Effector memory CD4-positive, alpha-beta T cell (primary cell): Measurements from ENCODE around the gene POU5F1.

Experiments
- DNase-seq, 3 donors: peaks; one replicate each; pipeline ENCODE4 v3.0.0-alpha.2; 2020
- H3K27ac ChIP-seq: 2 replicates; pipeline ENCODE4 v1.7.0; 2013; ENCODE audit warnings: mild to moderate bottlenecking, low read length, moderate library complexity; ENCODE audit not compliant: insufficient read depth, poor library complexity, severe bottlenecking
- H3K27me3 ChIP-seq: replicated peaks from 2 replicates; pipeline ENCODE4 v1.7.0; 2013; ENCODE audit warnings: mild to moderate bottlenecking, low read length; ENCODE audit not compliant: insufficient read depth, control insufficient read depth, poor library complexity, severe bottlenecking
- H3K36me3 ChIP-seq: 2 replicates; pipeline ENCODE4 v1.7.0; 2013; ENCODE audit warnings: mild to moderate bottlenecking, low read length, moderate library complexity; ENCODE audit not compliant: control insufficient read depth, insufficient read depth
- H3K4me1 ChIP-seq: 2 replicates; pipeline ENCODE4 v1.7.0; 2013; ENCODE audit warnings: low read length, mild to moderate bottlenecking; ENCODE audit not compliant: control insufficient read depth, insufficient read depth, poor library complexity, severe bottlenecking
- H3K4me3 ChIP-seq: 2 replicates; pipeline ENCODE4 v1.7.0; 2013; ENCODE audit warnings: low read length, low read depth, mild to moderate bottlenecking; ENCODE audit not compliant: insufficient read depth, poor library complexity, severe bottlenecking
- H3K9me3 ChIP-seq: 2 replicates; pipeline ENCODE4 v1.7.0; 2013; ENCODE audit warnings: mild to moderate bottlenecking, low read length, moderate library complexity; ENCODE audit not compliant: control insufficient read depth

POU5F1 gene

DNA sequence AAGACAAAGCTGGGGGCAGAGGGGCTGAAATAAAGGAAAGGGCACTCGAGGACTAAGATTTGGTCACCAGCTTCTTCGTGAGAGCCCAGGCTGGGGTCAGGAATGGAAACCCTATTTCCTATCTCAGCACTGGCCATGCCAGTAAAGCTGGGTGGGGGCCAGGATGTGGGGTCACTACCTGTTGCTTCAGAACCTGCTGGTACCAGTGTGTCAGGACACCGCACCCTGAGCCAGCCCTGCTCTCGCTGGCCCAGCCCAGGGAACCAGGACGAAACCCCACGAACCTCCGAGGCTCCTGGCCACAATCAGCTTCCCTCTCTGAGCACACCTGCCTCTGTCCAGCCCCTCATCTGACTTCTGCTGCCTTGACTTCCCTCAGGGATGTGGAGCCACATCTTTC is 52.3 kb downstream of the POU5F1 start:
- H3K27me3 ChIP-seq, result no peaks in the 10 kb centered on the region

DNA sequence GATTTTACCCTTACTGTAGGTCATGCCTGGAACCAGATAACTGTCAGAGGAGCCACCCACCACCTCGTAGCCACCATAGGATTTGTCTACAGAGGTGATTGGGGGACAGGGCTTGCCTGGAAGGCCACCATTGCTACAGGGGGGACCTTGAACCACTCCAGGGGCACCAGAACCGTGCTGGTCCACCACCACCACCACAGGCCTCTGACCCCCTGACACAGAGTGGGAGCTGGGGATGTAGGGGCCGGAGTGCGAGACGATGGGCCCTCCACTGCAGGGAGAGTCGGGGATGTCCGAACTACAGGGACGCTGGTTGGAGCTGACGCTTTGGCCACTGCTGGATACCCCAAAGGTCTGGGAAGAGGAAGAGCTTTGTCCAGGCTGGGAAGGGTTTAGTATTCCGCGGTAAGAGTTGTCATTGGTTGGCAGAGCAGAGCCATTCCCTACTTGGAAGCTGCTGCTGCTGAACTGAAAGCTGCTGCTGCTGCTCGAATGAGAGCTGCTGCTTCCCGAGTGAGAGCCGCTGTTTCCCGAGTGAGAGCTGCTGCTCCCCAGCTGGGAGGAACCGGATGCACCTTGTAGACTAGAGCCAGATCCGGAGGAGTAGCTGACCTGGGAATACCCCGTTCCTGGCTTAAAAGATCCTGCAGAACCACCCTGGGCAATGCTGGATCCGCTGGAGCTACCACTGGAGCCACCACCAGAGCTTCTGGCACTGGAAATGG is 53.7 kb downstream of the POU5F1 start:
- no peaks in the 10 kb centered on the region for H3K9me3 ChIP-seq
- H3K4me3 ChIP-seq, result no peak overlapping the region
- no peak overlapping the region for H3K27ac ChIP-seq
- H3K4me1 ChIP-seq, result no peaks in the 10 kb centered on the region
- H3K27me3 ChIP-seq, result no peaks in the 10 kb centered on the region
- H3K36me3 ChIP-seq, result no peaks in the 10 kb centered on the region
- no peak for DNase-seq

More for the DNA sequence above, 52.3 kb downstream of the POU5F1 start:
- Histone ChIP-seq H3K4me3 (no peak overlapping the region), H3K9me3 (no peaks in the 10 kb centered on the region), H3K36me3 (no peaks in the 10 kb centered on the region), H3K27ac (no peak overlapping the region), H3K4me1 (no peaks in the 10 kb centered on the region)
- no peak for DNase-seq

DNA sequence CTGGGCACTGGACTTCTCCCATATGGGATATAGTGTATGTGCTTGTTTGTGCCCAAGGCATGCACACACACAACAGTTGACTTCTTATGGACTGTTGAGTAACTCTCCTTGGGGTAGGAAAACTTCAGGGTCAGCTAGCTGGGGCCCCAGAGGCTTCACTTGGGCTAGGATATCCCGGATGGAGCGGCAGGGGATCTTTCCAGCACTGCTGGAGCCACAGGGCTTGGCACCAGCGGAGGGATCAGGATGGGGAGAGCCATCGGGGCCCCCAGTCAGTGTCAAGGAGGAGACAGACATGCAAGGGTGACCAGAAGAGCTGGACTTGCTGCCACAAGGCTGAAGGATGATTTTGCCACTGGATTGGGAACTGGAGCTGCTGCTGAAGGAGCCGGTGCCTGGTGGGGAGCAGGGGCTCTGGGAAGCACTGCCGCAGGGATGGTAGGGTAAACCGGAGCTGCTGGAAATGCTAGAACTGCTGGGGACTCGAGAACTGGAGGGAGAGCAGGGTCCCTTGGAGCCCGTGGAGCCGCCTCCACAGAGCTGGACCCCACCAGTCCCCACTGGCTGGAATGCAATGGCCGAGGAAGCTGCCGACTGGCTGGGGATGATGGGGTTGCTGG is 54.4 kb downstream of the POU5F1 start:
- DNase-seq, result no peak
- Histone ChIP-seq H3K27me3 (no peaks in the 10 kb centered on the region), H3K36me3 (no peaks in the 10 kb centered on the region), H3K9me3 (no peaks in the 10 kb centered on the region), H3K27ac (no peak overlapping the region), H3K4me1 (no peaks in the 10 kb centered on the region), H3K4me3 (no peak overlapping the region)

DNA sequence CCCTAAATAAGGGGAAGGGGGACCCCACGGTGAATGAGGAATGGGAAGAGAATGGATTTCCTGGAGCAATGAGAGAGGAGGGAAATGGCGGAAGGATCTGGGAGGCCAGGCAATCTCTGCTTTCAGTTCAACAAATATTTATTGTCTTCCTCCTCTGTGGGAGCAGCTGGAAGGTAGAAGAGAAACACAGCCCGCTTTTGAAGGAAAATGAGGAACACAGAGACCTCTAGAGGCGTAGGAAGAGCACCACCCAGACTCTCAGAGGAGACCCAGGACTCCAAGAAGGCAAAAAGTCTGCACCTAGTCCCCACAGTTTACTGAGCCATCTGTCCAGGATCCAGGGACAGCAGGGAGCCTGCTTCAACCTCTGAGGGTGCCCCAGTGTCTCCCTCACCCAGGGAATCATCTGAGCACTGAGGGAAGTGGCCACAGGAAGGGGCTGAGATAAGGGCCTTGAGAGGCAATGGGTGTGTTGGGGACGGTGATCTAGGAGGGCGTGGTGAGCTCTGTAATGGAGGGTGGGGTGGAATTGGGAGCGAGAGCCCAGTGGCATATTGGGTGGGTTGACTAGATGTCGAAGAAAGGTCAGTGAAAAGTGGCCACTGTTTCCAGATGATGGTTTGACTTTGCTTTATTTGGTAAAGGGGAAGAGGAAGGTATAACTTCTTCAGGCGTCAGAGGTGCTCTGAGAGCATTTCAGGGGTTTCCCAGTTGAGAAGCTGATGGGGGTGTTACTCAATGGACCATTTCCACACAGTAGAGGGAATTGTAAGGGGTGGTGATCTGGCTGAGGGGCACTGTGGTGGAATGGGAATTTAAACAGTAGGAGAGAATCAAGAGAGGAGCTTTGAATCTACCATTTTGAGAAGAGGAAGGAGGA is 55.3 kb downstream of the POU5F1 start:
- no peak overlapping the region for H3K27ac ChIP-seq
- no peaks in the 10 kb centered on the region for H3K4me1 ChIP-seq
- H3K4me3 ChIP-seq, result no peak overlapping the region
- no peak for DNase-seq
- H3K9me3 ChIP-seq, result no peaks in the 10 kb centered on the region
- no peaks in the 10 kb centered on the region for H3K36me3 ChIP-seq
- H3K27me3 ChIP-seq, result no peaks in the 10 kb centered on the region

DNA sequence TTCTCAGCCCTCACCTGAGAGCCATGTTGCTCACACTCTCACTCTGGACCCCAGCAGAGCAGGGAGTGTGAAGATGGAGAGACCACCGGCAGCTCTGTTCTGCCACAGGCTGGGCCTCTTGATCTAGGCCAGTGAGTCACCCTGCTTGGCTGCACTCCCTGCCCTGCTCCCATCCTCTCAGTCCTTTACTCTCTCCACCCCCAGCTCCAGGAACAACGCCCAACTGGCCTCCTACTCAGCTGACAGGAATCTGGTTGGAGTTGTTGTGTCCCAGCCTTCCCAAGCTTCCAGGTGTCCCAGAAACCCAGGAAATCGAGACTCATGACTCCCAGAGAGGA is 56.0 kb downstream of the POU5F1 start, which contains the start of gene PSORS1C1:
PSORS1C1 (plus strand) TSS at position 260 of the 338 bp plus-strand sequence. CDS start 14,833 bp downstream, outside the sequence.
- Histone ChIP-seq H3K27me3 (no peaks in the 10 kb centered on the region), H3K4me1 (no peaks in the 10 kb centered on the region), H3K36me3 (no peaks in the 10 kb centered on the region), H3K4me3 (no peak within 1 kb of the TSS), H3K9me3 (no peaks in the 10 kb centered on the region), H3K27ac (no peak within 1 kb of the TSS)
- no peak for DNase-seq
